CD4-positive, alpha-beta T cell treated with Interleukin-12 subunit alpha and Interleukin-12 subunit beta, for 1 hour (primary cell): ENCODE data around the gene WWP2.
A peak's percentile ranks its signal among the peaks of the same experiment; 100 is the strongest.
"Not testable (repeated sequence)": the region's sequence is repeated elsewhere in the genome, so short reads cannot be mapped to it uniquely, and the experiment has no call there.

Experiments
- DNase-seq: peaks from one replicate; pipeline ENCODE4 v3.0.0-alpha.2; 2020

WWP2 gene

GRCh38 chr16:69796285-69797118, 34.4 kb downstream of the WWP2 start:
- peak; percentile 52 for DNase-seq

- DNase-seq = no peak
Measured at GRCh38 chr16:69798466-69798865, 36.3 kb downstream of the WWP2 start.

- DNase-seq = no peak
Measured at GRCh38 chr16:69799611-69800031, 37.5 kb downstream of the WWP2 start.

- DNase-seq = no peak
Measured at GRCh38 chr16:69804297-69804696, 42.2 kb downstream of the WWP2 start.

GRCh38 chr16:69806776-69807175, 44.6 kb downstream of the WWP2 start:
- not testable (repeated sequence) for DNase-seq

- no peak for DNase-seq
Measured at GRCh38 chr16:69812688-69813014, 50.5 kb downstream of the WWP2 start.

GRCh38 chr16:69814078-69814477, 51.9 kb downstream of the WWP2 start:
- DNase-seq = no peak

- DNase-seq = no peak
Measured at GRCh38 chr16:69814561-69814960, 52.4 kb downstream of the WWP2 start.

GRCh38 chr16:69815216-69815883, 53.2 kb downstream of the WWP2 start:
- DNase-seq = not testable (repeated sequence)

GRCh38 chr16:69816996-69817395, 54.9 kb downstream of the WWP2 start:
- no peak for DNase-seq

- DNase-seq = no peak
Measured at GRCh38 chr16:69818891-69819545, 56.9 kb downstream of the WWP2 start.

- DNase-seq = no peak
Measured at GRCh38 chr16:69820926-69821541, 58.9 kb downstream of the WWP2 start.

- DNase-seq = no peak
Measured at GRCh38 chr16:69821844-69822173, 59.7 kb downstream of the WWP2 start.

- no peak for DNase-seq
Measured at GRCh38 chr16:69822174-69822935, 60.2 kb downstream of the WWP2 start.

- no peak for DNase-seq
Measured at GRCh38 chr16:69823831-69824563, 61.9 kb downstream of the WWP2 start.

GRCh38 chr16:69824564-69825142, 62.5 kb downstream of the WWP2 start:
- DNase-seq = not testable (repeated sequence)

- no peak for DNase-seq
Measured at GRCh38 chr16:69827524-69827923, 65.4 kb downstream of the WWP2 start.

GRCh38 chr16:69829338-69829737, 67.2 kb downstream of the WWP2 start:
- no peak for DNase-seq

- no peak for DNase-seq
Measured at GRCh38 chr16:69830146-69830533, 68.0 kb downstream of the WWP2 start.

GRCh38 chr16:69830534-69831211, 68.5 kb downstream of the WWP2 start:
- no peak for DNase-seq
